Loucy (cell line): ENCODE results near the gene NLGN1.

Source experiments
- H2AFZ ChIP-seq: fragments of 200-600 bp; sonication (generic); 2 replicates; pipeline ENCODE4 v1.6.0; 2016; ENCODE audit warnings: antibody characterized with exemption, mild to moderate bottlenecking, low read length, moderate library complexity
- H3F3A ChIP-seq: fragments of 200-600 bp; 2 replicates; pipeline ENCODE4 v1.6.0; 2016; ENCODE audit warnings: antibody characterized with exemption, low read depth, mild to moderate bottlenecking
- H3K27me3 ChIP-seq: fragments of 200-600 bp; sonication (generic); 2 replicates; pipeline ENCODE4 v1.6.1; 2014; ENCODE audit warnings: low read length, mild to moderate bottlenecking; ENCODE audit not compliant: insufficient read depth, poor library complexity, severe bottlenecking
- H3K36me3 ChIP-seq: fragments of 200-600 bp; sonication (generic); 2 replicates; pipeline ENCODE4 v1.6.1; 2016; ENCODE audit warnings: low read length; ENCODE audit not compliant: insufficient read depth
- H3K4me1 ChIP-seq: fragments of 200-600 bp; sonication (generic); 2 replicates; pipeline ENCODE4 v1.5.1; 2014; ENCODE audit warnings: low read length, mild to moderate bottlenecking; ENCODE audit not compliant: insufficient read depth, poor library complexity, severe bottlenecking
- H3K4me2 ChIP-seq: fragments of 200-600 bp; sonication (generic); 2 replicates; pipeline ENCODE4 v1.6.0; 2014; ENCODE audit warnings: antibody characterized with exemption, low read length, low read depth, mild to moderate bottlenecking; ENCODE audit not compliant: poor library complexity, severe bottlenecking
- H3K4me3 ChIP-seq: fragments of 200-600 bp; sonication (generic); 2 replicates; pipeline ENCODE4 v1.5.1; 2014; ENCODE audit warnings: low read length, mild to moderate bottlenecking, mixed read lengths; ENCODE audit not compliant: poor library complexity, severe bottlenecking
- H3K79me2 ChIP-seq: fragments of 200-600 bp; sonication (generic); 2 replicates; pipeline ENCODE4 v1.6.1; 2014; ENCODE audit warnings: low read length; ENCODE audit not compliant: insufficient read depth
- H3K9ac ChIP-seq: fragments of 200-600 bp; sonication (generic); 2 replicates; pipeline ENCODE4 v1.6.0; 2014; ENCODE audit warnings: mild to moderate bottlenecking, low read depth, low read length, moderate library complexity; ENCODE audit not compliant: poor library complexity, severe bottlenecking
- H3K9me2 ChIP-seq: fragments of 200-600 bp; sonication (generic); replicated peaks from 2 replicates; pipeline ENCODE4 v1.6.1; 2016; ENCODE audit warnings: low read depth, low read length, mixed read lengths
- H3K9me3 ChIP-seq: fragments of 200-600 bp; sonication (generic); 2 replicates; pipeline ENCODE4 v1.6.1; 2014; ENCODE audit warnings: mild to moderate bottlenecking, antibody characterized with exemption, low read length, low read depth; ENCODE audit not compliant: insufficient read depth
- H4K20me1 ChIP-seq: fragments of 200-600 bp; sonication (generic); 2 replicates; pipeline ENCODE4 v1.6.0; 2014; ENCODE audit warnings: antibody characterized with exemption, low read length, mild to moderate bottlenecking; ENCODE audit not compliant: insufficient read depth, poor library complexity, severe bottlenecking
- EZH2phosphoT487 ChIP-seq: fragments of 200-600 bp; IDR thresholded peaks from 2 replicates; pipeline ENCODE4 v1.6.1; 2018; ENCODE audit warnings: antibody characterized with exemption, mild to moderate bottlenecking, moderate library complexity, borderline replicate concordance
- TF ChIP-seq, protein P1 (sequence below): fragments of 200-600 bp; sonication (generic); conservative IDR thresholded peaks from 2 replicates; pipeline ENCODE4 v1.5.1; 2014; ENCODE audit warnings: mild to moderate bottlenecking, antibody characterized with exemption, low read length

NLGN1 gene

GRCh38 chr3:174046311-174046710, 648.8 kb downstream of the NLGN1 start:
- TF ChIP-seq EZH2phosphoT487 = no peak
- TF ChIP-seq, protein P1, sequence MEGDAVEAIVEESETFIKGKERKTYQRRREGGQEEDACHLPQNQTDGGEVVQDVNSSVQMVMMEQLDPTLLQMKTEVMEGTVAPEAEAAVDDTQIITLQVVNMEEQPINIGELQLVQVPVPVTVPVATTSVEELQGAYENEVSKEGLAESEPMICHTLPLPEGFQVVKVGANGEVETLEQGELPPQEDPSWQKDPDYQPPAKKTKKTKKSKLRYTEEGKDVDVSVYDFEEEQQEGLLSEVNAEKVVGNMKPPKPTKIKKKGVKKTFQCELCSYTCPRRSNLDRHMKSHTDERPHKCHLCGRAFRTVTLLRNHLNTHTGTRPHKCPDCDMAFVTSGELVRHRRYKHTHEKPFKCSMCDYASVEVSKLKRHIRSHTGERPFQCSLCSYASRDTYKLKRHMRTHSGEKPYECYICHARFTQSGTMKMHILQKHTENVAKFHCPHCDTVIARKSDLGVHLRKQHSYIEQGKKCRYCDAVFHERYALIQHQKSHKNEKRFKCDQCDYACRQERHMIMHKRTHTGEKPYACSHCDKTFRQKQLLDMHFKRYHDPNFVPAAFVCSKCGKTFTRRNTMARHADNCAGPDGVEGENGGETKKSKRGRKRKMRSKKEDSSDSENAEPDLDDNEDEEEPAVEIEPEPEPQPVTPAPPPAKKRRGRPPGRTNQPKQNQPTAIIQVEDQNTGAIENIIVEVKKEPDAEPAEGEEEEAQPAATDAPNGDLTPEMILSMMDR = no peak
- Histone ChIP-seq H3K4me2 (no peak overlapping the region), H3K79me2 (no peaks in the 10 kb centered on the region), H4K20me1 (no peaks in the 10 kb centered on the region), H3K9me2 (no peaks in the 10 kb centered on the region; the same call in 1 of the 2 replicates), H3F3A (no peaks in the 10 kb centered on the region), H3K9me3 (no peaks in the 10 kb centered on the region; the same call in 1 of the 2 replicates), H3K9ac (no peak overlapping the region), H3K27me3 (no peaks in the 10 kb centered on the region), H2AFZ (no peak overlapping the region), H3K4me3 (no peak overlapping the region), H3K4me1 (no peaks in the 10 kb centered on the region), H3K36me3 (no peaks in the 10 kb centered on the region)

DNA sequence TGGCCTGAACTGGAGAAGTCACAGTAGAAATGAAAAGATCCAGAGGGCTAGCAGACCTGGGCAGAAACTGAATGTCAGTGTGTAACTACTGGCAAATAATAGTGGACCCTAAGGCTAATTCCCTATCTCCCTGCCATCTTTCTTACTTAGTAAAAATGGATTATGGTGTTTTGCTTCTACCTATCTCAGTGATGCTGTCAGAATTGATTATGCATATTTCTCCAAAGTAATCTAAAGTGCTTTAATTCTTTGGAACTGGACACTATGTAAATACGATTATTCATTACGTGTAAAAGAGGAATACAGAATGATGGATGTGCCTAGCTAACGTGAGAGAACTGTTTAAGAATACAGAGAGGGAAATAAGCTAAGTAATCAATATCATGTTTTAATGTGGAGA, 651.9 kb downstream of the NLGN1 start:
- H3K4me2 ChIP-seq = no peak overlapping the region
- H2AFZ ChIP-seq = no peak overlapping the region
- no peaks in the 10 kb centered on the region for H3K79me2 ChIP-seq
- no peak for TF ChIP-seq EZH2phosphoT487
- TF ChIP-seq, protein P1 = no peak
- H4K20me1 ChIP-seq = no peaks in the 10 kb centered on the region
- H3F3A ChIP-seq = no peaks in the 10 kb centered on the region
- H3K9me3 ChIP-seq = no peaks in the 10 kb centered on the region; the same call in 1 of the 2 replicates
- H3K27me3 ChIP-seq = no peaks in the 10 kb centered on the region
- H3K36me3 ChIP-seq = no peaks in the 10 kb centered on the region
- no peaks in the 10 kb centered on the region for H3K9me2 ChIP-seq
- H3K9ac ChIP-seq = no peak overlapping the region
- no peak overlapping the region for H3K4me3 ChIP-seq
- H3K4me1 ChIP-seq = no peaks in the 10 kb centered on the region

DNA sequence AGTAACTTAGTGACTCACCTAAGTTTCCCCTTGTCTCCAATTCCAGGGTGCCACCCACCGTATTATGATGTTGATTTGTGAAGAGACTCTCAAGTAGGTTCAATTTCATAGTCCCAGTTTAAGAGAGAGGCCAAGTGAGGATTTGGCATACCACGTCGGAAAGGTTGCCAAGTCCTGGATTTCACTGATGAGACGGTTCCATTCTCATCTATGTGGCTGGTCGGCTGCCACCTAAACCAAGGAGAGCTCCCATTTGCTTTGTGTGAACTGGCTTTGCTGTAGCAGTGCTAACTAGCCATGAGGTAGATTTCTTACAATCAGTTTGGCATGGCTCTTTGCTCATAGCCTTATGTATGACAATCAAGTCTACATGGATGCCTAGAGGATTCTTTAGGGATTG, 653.6 kb downstream of the NLGN1 start:
- no peaks in the 10 kb centered on the region for H4K20me1 ChIP-seq
- no peaks in the 10 kb centered on the region for H3K4me1 ChIP-seq
- TF ChIP-seq, protein P1 = no peak
- no peak for TF ChIP-seq EZH2phosphoT487
- no peak overlapping the region for H3K4me3 ChIP-seq
- H3K27me3 ChIP-seq = no peaks in the 10 kb centered on the region
- no peaks in the 10 kb centered on the region for H3K9me2 ChIP-seq
- no peaks in the 10 kb centered on the region for H3K79me2 ChIP-seq
- H3K36me3 ChIP-seq = no peaks in the 10 kb centered on the region
- no peak overlapping the region for H2AFZ ChIP-seq
- H3K9ac ChIP-seq = no peak overlapping the region
- H3F3A ChIP-seq = no peaks in the 10 kb centered on the region
- H3K4me2 ChIP-seq = no peak overlapping the region
- H3K9me3 ChIP-seq = no peaks in the 10 kb centered on the region; the same call in 1 of the 2 replicates
